Measurements from ENCODE around the gene ARID3A.

The ARID3A gene

DNA sequence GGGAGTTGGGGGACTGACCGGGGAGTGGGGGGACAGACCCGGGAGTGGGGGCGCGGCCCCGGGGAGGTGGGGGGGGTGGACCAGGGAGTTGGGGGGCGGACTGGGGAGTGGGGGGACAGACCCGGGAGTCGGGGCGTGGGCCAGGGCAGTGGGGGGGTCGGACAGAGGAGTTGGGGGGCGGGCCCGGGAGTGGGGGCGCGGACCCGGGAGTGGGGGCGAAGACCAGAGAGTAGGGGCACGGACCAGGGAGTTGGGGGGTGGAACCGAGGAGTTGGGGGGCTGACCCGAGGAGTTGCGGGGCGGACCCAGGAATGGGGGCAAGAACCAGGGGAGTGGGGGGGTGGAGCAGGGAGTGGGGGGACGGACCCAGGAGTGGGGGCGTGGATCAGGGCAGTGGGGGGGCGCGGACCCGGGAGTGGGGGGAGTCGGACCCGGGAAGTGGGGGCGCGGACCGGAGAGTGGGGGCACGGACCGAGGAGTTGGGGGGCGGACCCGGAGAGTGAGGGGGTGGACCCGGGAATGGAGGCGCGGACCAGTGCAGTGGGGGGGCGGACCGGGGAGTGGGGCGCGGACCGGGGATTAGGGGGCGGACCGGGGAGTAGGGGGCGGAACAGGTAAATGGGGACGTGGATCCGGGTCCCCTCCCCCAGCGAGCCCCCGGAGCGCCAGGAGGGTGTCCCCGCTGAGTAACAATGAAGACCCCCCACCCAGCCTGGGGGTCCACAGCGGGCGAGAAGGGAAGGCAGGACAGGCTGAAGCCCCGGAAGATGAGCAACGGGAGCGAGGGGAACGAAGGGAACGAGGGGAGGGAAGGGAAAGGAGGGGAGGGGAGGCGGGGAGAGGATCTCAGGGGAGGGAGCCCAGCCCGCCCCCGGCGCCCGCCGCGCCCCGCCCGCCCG is 13.4 kb upstream of the ARID3A start:
- DNase-seq (ENCODE audit: low read depth) = no peak

- DNase-seq (ENCODE audit: low read depth) = no peak
Measured at GRCh38 chr19:913080-913748, 12.6 kb upstream of the ARID3A start, which contains the start of gene R3HDM4. R3HDM4 (minus strand) TSS chr19:913219; CDS start chr19:913157, 62 bp downstream.

DNA sequence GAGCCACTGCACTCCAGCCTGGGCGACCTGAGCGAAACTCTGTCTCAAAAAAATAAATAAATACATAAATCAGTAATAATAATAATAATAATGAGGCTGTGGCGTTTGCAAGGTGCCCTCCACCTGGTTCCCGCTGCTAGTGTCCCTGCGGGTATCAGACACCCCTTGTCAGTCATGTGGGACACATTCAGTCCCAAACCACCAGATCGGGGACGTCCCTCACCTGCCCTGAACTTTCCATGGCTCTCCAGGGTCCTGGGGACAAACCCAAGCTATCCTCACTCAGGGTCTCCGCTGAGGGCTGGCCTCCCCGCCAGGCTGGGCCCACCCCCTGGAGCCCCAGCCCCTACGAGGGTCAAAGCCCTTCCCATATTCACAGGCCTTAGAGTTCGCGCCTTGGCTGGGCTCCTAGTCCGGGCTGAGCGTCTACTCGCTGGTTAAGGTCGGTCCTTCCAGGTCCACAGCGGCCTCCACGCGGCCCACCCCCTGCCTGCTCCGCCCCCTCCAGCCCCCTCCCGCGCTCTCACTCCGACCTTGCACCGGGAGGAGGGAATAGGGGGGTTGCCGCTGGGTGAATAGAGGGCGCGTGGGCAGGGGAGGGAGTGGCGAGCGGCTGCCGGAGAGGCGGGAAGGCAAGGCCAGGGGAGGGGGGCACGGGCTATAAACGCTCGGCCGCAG is 9.1 kb upstream of the ARID3A start:
- DNase-seq (ENCODE audit: low read depth) = no peak

- no peak for DNase-seq (ENCODE audit: low read depth)
Measured at GRCh38 chr19:917323-918151, 8.3 kb upstream of the ARID3A start, which contains the start of gene KISS1R. KISS1R (plus strand) TSS chr19:917333; CDS start chr19:917503, 170 bp downstream.

- DNase-seq (ENCODE audit: low read depth) = no peak
Measured at GRCh38 chr19:918152-918437, 7.7 kb upstream of the ARID3A start.

GRCh38 chr19:918481-919198 is 7.2 kb upstream of the ARID3A start:
- DNase-seq (ENCODE audit: low read depth) = no peak

DNA sequence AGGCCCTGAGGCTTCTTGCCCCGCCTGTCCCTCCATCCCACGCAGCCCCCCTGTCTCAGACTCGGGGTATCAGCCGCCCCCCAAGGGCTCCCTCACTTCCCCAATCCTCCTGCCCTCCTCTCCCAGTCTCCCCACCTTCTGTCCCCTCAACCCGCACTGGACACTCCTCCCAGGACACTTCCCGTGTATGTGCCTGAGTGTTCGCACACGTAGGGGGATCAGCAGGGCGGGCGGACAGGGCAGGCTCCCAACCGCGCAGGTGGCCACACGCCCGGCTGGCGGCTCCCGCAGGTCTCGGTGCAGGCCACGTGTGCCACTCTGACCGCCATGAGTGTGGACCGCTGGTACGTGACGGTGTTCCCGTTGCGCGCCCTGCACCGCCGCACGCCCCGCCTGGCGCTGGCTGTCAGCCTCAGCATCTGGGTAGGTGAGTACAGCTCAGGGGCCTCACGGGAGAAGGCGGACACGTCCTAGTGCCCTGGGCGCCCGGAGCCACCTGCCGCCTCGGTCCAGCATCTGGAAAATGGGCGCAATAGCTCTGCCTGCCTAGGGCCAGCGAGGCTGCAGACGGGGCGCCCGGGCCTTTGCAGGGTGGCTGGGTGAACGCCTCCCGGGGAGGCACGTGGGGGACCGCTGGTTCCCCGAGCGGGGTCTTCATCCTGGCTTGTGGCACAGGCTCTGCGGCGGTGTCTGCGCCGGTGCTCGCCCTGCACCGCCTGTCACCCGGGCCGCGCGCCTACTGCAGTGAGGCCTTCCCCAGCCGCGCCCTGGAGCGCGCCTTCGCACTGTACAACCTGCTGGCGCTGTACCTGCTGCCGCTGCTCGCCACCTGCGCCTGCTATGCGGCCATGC is 6.4 kb upstream of the ARID3A start:
- no peak for DNase-seq (ENCODE audit: low read depth)

DNA sequence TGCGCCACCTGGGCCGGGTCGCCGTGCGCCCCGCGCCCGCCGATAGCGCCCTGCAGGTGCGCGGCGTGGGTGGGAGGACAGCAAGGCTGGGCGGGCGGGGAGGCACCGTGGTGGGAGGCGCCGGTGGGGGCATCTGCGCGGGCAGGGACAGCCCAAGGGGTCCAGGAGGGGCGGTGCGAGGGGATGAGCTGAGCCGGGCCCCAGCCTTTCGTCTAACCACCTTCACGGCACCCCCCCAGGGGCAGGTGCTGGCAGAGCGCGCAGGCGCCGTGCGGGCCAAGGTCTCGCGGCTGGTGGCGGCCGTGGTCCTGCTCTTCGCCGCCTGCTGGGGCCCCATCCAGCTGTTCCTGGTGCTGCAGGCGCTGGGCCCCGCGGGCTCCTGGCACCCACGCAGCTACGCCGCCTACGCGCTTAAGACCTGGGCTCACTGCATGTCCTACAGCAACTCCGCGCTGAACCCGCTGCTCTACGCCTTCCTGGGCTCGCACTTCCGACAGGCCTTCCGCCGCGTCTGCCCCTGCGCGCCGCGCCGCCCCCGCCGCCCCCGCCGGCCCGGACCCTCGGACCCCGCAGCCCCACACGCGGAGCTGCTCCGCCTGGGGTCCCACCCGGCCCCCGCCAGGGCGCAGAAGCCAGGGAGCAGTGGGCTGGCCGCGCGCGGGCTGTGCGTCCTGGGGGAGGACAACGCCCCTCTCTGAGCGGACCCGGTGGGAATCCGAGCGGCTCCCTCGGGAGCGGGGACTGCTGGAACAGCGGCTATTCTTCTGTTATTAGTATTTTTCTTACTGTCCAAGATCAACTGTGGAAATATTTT is 5.6 kb upstream of the ARID3A start:
- DNase-seq (ENCODE audit: low read depth) = no peak

DNA sequence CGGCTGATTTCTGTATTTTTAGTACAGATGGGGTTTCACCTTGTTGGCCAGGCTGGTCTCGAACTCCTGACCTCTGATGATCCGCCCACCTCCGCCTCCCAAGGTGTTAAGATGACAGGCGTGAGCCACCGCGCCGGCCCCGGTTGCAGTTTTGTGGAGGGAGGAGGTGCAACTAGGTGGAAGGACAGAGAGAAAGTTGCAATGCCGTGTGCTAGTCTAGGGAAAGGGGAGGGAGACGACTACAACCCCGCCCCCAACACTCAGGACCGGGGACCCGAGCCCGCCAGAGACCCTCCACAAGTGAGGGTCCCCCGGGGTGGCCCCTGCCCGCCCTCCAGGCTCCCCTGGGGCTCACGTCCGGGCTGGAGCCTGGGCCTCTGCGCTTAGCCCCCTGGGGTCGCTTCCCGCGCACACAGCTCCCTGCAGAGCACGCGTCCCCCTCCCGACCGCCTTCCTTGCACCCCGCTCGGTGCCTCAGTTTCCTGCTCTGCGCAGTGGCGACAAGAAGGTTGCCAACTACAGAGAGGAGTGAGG is 1.2 kb upstream of the ARID3A start:
- no peak for DNase-seq (ENCODE audit: low read depth)

- DNase-seq (ENCODE audit: low read depth) = no peak
Measured at GRCh38 chr19:925087-925525, 729 bp upstream of the ARID3A start.

DNA sequence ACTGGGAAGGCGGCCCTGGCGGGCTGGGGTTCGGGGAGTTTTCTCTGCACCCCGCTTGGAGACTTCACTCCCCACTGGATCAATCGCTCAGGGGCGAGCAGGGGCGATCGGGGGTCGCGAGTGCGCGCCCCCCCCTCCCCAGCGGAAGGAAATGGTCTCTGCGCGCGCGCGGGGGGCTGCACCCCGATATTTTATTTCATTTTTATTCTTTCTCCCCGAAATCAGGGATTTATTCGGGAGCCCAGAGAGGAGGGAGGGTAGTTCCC is 421 bp downstream of the ARID3A start:
- no peak for DNase-seq (ENCODE audit: low read depth)

GRCh38 chr19:926589-927350 is 935 bp downstream of the ARID3A start:
- no peak for DNase-seq (ENCODE audit: low read depth)

- no peak for DNase-seq (ENCODE audit: low read depth)
Measured at GRCh38 chr19:927351-927779, 1.5 kb downstream of the ARID3A start.

- no peak for DNase-seq (ENCODE audit: low read depth)
Measured at GRCh38 chr19:927780-928401, 2.1 kb downstream of the ARID3A start.

GRCh38 chr19:928471-929202 is 2.8 kb downstream of the ARID3A start:
- DNase-seq (ENCODE audit: low read depth) = no peak

GRCh38 chr19:929203-929890 is 3.5 kb downstream of the ARID3A start:
- no peak for DNase-seq (ENCODE audit: low read depth)

DNA sequence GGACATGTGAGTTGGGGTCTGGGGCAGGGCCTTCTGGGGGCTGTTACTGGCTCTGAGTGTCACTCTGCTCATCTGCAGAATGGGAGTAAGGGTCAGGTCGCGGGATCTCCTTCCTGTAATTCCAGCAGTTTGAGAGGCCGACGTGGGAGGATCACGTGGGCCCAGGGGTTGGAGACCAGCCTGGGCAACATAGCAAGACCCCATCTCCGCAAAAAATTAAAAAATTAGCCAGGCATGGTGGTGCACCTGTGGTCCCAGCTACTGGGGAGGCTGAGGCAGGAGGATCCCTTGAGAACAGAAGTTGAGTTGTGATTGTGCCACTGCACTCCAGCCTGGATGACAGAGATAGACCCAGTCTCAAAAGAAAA is 4.0 kb downstream of the ARID3A start:
- DNase-seq (ENCODE audit: low read depth) = no peak
